ENCODE results near the gene PHRF1. TPM values are rescaled to one million over a fixed set of nuclear protein-coding genes. Genes with fewer than 3 reads are reported as not detected.

The PHRF1 gene
- total RNA-seq, 4 donors from 2014 or later: 5.0 to 45.8 (median 24.1) TPM

GRCh38 chr11:576811-577610 lies 741 bp downstream of the PHRF1 start:
- intact Hi-C loops (cut with DNase I; ENCODE audit: low total_unique reads): no loop called here
- peak overlapping the region in 1 of 2 donors; percentile 63 for H3K27ac ChIP-seq
- DNase-seq: no peak
- no peaks in the 10 kb centered on the region for H3K36me3 ChIP-seq
- H3K27me3 ChIP-seq: no peaks in the 10 kb centered on the region
- peaks cover 13 to 27% of the 10 kb centered on the region in 2 donors for H3K4me1 ChIP-seq
- H3K9me3 ChIP-seq: no peaks in the 10 kb centered on the region
- peak overlapping the region; percentile 52 to 96 for H3K4me3 ChIP-seq
- TF ChIP-seq, protein P1, sequence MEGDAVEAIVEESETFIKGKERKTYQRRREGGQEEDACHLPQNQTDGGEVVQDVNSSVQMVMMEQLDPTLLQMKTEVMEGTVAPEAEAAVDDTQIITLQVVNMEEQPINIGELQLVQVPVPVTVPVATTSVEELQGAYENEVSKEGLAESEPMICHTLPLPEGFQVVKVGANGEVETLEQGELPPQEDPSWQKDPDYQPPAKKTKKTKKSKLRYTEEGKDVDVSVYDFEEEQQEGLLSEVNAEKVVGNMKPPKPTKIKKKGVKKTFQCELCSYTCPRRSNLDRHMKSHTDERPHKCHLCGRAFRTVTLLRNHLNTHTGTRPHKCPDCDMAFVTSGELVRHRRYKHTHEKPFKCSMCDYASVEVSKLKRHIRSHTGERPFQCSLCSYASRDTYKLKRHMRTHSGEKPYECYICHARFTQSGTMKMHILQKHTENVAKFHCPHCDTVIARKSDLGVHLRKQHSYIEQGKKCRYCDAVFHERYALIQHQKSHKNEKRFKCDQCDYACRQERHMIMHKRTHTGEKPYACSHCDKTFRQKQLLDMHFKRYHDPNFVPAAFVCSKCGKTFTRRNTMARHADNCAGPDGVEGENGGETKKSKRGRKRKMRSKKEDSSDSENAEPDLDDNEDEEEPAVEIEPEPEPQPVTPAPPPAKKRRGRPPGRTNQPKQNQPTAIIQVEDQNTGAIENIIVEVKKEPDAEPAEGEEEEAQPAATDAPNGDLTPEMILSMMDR (IDR thresholded peaks at IDR 0.05): no peak
- no peak for TF ChIP-seq POLR2A (IDR thresholded peaks at IDR 0.05)

GRCh38 chr11:577611-577894 lies 1.3 kb downstream of the PHRF1 start:
- no peaks in the 10 kb centered on the region for H3K27me3 ChIP-seq
- TF ChIP-seq, protein P1 (IDR thresholded peaks at IDR 0.05): no peak
- no peak for TF ChIP-seq POLR2A (IDR thresholded peaks at IDR 0.05)
- intact Hi-C loops (cut with DNase I; ENCODE audit: low total_unique reads): no loop called here
- H3K27ac ChIP-seq: no peak overlapping the region
- H3K4me1 ChIP-seq: peaks cover 13 to 27% of the 10 kb centered on the region in 2 donors
- H3K36me3 ChIP-seq: no peaks in the 10 kb centered on the region
- DNase-seq: no peak
- no peaks in the 10 kb centered on the region for H3K9me3 ChIP-seq
- H3K4me3 ChIP-seq: peak overlapping the region; percentile 52 to 96

DNA sequence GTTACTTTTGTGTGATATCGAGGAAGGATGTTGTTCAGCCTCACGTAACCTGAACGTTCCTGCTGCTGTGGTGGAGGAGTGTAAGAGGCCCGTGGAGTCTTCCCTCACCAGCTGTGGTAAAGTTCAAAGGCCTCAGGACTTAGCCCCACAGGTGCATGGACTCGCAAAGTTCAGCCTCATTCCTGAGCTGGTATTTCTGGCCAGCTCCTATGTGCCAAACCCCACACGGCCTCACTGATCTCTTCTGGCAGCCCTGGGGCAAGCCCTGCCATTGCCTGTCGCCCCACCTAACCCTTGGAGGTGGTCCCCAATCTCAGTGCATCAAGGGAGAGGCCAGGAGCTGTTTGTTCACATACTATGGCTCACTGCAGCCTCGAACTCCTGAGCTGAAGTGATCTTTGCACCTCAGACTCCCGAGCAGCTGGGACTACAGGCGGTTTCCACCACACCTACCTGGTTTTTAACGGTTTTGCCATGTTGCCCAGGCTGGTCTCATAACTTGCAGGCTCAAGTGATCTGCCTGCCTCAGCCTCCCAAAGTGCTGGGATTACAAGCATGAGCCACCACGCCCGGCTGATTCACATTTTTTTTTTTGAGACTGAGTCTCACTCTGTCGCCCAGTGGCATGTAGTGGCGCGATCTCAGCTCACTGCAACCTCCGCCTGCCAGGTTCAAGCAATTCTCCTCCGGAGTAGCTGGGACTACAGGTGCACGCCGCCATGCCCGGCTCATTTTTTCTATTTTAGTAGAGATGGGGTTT lies 2.2 kb downstream of the PHRF1 start:
- intact Hi-C loops (cut with DNase I; ENCODE audit: low total_unique reads): no loop called here
- TF ChIP-seq, protein P1 (IDR thresholded peaks at IDR 0.05): no peak
- no peak for TF ChIP-seq POLR2A (IDR thresholded peaks at IDR 0.05)
- DNase-seq: no peak
- Histone ChIP-seq H3K4me3 (no peak overlapping the region), H3K36me3 (no peaks in the 10 kb centered on the region), H3K9me3 (no peaks in the 10 kb centered on the region), H3K4me1 (peaks cover 9 to 22% of the 10 kb centered on the region in 2 donors), H3K27me3 (no peaks in the 10 kb centered on the region), H3K27ac (no peak overlapping the region)

DNA sequence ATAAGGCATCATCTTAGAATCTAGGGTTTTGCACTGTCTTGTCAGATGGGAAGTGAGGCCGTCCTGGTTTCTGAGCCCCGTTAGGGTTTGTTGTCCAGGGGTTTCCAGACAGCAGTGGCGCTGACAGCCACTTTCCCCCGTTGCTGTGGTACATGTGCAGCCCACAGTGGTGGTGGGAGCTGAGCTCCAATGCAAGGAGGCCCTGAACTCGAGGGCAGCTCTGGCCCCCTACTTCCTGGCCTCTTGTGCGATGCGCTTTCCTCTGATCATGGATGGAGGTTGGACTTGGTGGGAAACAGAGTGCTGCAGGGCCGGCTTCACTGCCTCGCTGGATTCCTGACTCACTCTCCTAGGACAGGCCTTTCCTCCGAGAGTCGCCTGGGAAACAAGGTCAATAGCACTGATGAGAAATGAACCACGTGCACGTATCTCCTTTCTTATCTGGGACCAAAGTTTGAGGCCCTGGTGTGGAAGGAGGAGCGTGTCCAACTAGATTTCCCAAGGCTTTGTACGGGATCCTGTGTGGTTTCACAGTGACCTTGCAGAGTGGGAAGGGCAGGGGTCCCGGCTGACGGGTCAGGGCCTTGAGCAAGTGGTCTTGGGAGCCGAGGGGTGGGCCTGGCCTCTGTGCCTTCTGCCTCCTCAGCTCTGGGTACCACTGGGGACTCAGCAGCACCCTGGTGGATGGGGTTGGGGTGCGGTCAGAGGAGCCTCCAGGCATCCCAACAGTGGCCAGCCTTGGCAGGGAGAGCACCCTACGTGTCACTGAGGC lies 3.7 kb downstream of the PHRF1 start:
- intact Hi-C loops (cut with DNase I; ENCODE audit: low total_unique reads): no loop called here
- peaks cover 8 to 20% of the 10 kb centered on the region in 2 donors for H3K4me1 ChIP-seq
- no peak overlapping the region for H3K4me3 ChIP-seq
- no peak for TF ChIP-seq POLR2A (IDR thresholded peaks at IDR 0.05)
- TF ChIP-seq, protein P1 (IDR thresholded peaks at IDR 0.05): no peak
- H3K36me3 ChIP-seq: no peaks in the 10 kb centered on the region
- no peaks in the 10 kb centered on the region for H3K27me3 ChIP-seq
- no peak for DNase-seq
- no peaks in the 10 kb centered on the region for H3K9me3 ChIP-seq
- H3K27ac ChIP-seq: no peak overlapping the region
